SK-N-SH (cell line): ENCODE data around the gene PAF1. TPM values are rescaled to one million over a fixed set of nuclear protein-coding genes. Genes with fewer than 3 reads are reported as not detected.

Source experiments
- CTCF ChIA-PET: fragments of 300-600, 350-600 bp; formaldehyde crosslinking; extraction: SDS; loops from one replicate; lab custom pipeline; 2021; lab: Yijun Ruan, JAX
- POLR2A ChIA-PET: fragments of 350-600 bp; sonication (Branson Sonifier 250); formaldehyde crosslinking; extraction: SDS; loops from one replicate; lab custom pipeline; 2020; ENCODE audit warnings: antibody characterized with exemption, inconsistent platforms; lab: Yijun Ruan, JAX
- DNase-seq: peaks from one replicate; pipeline ENCODE4 v3.0.0; 2012
- H2AFZ ChIP-seq: fragments of 200-600 bp; sonication (generic); 2 replicates; pipeline ENCODE4 v1.8.1; 2016; ENCODE audit warnings: antibody characterized with exemption, mild to moderate bottlenecking, low read depth
- H3F3A ChIP-seq: fragments of 200-600 bp; sonication (generic); replicated peaks from 2 replicates; pipeline ENCODE3; 2016; ENCODE audit warnings: antibody characterized with exemption, mild to moderate bottlenecking; ENCODE audit not compliant: insufficient read depth
- H3K27ac ChIP-seq, 2 experiments: fragments of 200-500 bp in 1 of 2; fragments of 200-600 bp in 1 of 2; sonication (Bioruptor generic) in 1 of 2; sonication (generic), shearing (Covaris generic) in 1 of 2; 2 replicates each; pipeline versions ENCODE4 v1.5.1 to v1.6.1; 2014 to 2016; ENCODE audit warnings: low read depth in 2 of 2, inconsistent platforms in 1 of 2, low read length in 1 of 2, mild to moderate bottlenecking in 1 of 2, mixed read lengths in 1 of 2
- H3K27me3 ChIP-seq: fragments of 200-600 bp; sonication (generic), shearing (Covaris generic); 2 replicates; pipeline ENCODE4 v1.6.1; 2016; ENCODE audit warnings: mixed run types; ENCODE audit not compliant: insufficient read depth
- H3K36me3 ChIP-seq, 2 experiments: fragments of 200-500 bp in 1 of 2; fragments of 200-600 bp in 1 of 2; sonication (Bioruptor generic) in 1 of 2; sonication (generic) in 1 of 2; replicated peaks in 1 of 2; 2 replicates each; pipeline versions ENCODE3 to v1.5.1; 2014 to 2016; ENCODE audit warnings: low read length in 1 of 2, mild to moderate bottlenecking in 1 of 2; ENCODE audit not compliant: insufficient read depth in 2 of 2, control insufficient read depth in 1 of 2
- H3K4me1 ChIP-seq, 2 experiments: fragments of 200-500 bp in 1 of 2; fragments of 200-600 bp in 1 of 2; sonication (Bioruptor generic) in 1 of 2; sonication (generic), shearing (Covaris generic) in 1 of 2; 2 replicates each; pipeline versions ENCODE4 v1.5.1 to v1.6.1; 2014 to 2016; ENCODE audit warnings: low read depth in 1 of 2, low read length in 1 of 2, mixed run types in 1 of 2; ENCODE audit not compliant: insufficient read depth in 2 of 2, control insufficient read depth in 1 of 2
- H3K4me2 ChIP-seq: fragments of 200-600 bp; sonication (generic), shearing (Covaris generic); 2 replicates; pipeline ENCODE4 v1.6.1; 2017; ENCODE audit warnings: mixed run types
- H3K4me3 ChIP-seq, 2 experiments: fragments of 200-500 bp in 1 of 2; fragments of 200-600 bp in 1 of 2; sonication (Bioruptor generic) in 1 of 2; sonication (generic), shearing (Covaris generic) in 1 of 2; 2 replicates each; pipeline versions ENCODE4 v1.5.1 to v1.8.1; 2014 to 2016; ENCODE audit warnings: low read depth in 2 of 2, inconsistent platforms in 1 of 2, low read length in 1 of 2, mild to moderate bottlenecking in 1 of 2, mixed read lengths in 1 of 2, moderate library complexity in 1 of 2
- H3K79me2 ChIP-seq: fragments of 200-600 bp; sonication (generic); 2 replicates; pipeline ENCODE4 v1.8.1; 2017; ENCODE audit warnings: mild to moderate bottlenecking; ENCODE audit not compliant: insufficient read depth
- H3K9ac ChIP-seq: fragments of 200-600 bp; sonication (generic); 2 replicates; pipeline ENCODE4 v1.6.1; 2017; ENCODE audit warnings: mixed run types
- H3K9me2 ChIP-seq: fragments of 200-600 bp; sonication (generic); 2 replicates; pipeline ENCODE4 v1.6.1; 2017; ENCODE audit warnings: mixed run types
- H3K9me3 ChIP-seq: fragments of 200-600 bp; sonication (generic); 2 replicates; pipeline ENCODE4 v1.6.1; 2017; ENCODE audit warnings: mixed run types, mild to moderate bottlenecking, moderate library complexity
- H4K20me1 ChIP-seq: fragments of 200-600 bp; sonication (generic); 2 replicates; pipeline ENCODE4 v1.6.1; 2017; ENCODE audit warnings: mild to moderate bottlenecking, mixed run types; ENCODE audit not compliant: insufficient read depth
- ELF1 ChIP-seq: IDR thresholded peaks from 2 replicates; pipeline ENCODE4 v1.4.0; 2012
- EP300 ChIP-seq, 2 experiments: IDR thresholded peaks; 2 replicates each; pipeline versions ENCODE4 v1.4.0 to v1.6.1; 2012; ENCODE audit warnings: borderline replicate concordance in 1 of 2, low read depth in 1 of 2, low read length in 1 of 2
- EZH2phosphoT487 ChIP-seq: fragments of 200-600 bp; sonication (generic); IDR thresholded peaks from 2 replicates; pipeline ENCODE4 v1.6.1; 2017; ENCODE audit warnings: low read depth, mixed run types, mild to moderate bottlenecking, antibody characterized with exemption, moderate library complexity, borderline replicate concordance
- FOSL2 ChIP-seq: IDR thresholded peaks from 2 replicates; pipeline ENCODE4 v1.4.0; 2012; ENCODE audit warnings: low read depth, mild to moderate bottlenecking, moderate library complexity, borderline replicate concordance
- FOXJ3 ChIP-seq: sonication (generic); formaldehyde crosslinking; IDR thresholded peaks from 2 replicates; pipeline ENCODE4 v1.5.1; 2020; ENCODE audit warnings: mild to moderate bottlenecking, missing genetic modification reagents
- GATA2 ChIP-seq: sonication (generic); formaldehyde crosslinking; IDR thresholded peaks from 2 replicates; pipeline ENCODE4 v1.5.0; 2020; ENCODE audit warnings: mild to moderate bottlenecking, missing genetic modification reagents
- JUND ChIP-seq: IDR thresholded peaks from 2 replicates; pipeline ENCODE4 v1.4.0; 2012
- MEF2A ChIP-seq: IDR thresholded peaks from 2 replicates; pipeline ENCODE4 v1.4.0; 2012; ENCODE audit warnings: low read depth, borderline replicate concordance
- MXI1 ChIP-seq: IDR thresholded peaks from 2 replicates; pipeline ENCODE4 v1.6.1; 2012; ENCODE audit warnings: mild to moderate bottlenecking, low read depth, low read length, improper control_type of control experiment
- NFIC ChIP-seq: IDR thresholded peaks from 2 replicates; pipeline ENCODE4 v1.4.0; 2012; ENCODE audit warnings: borderline replicate concordance
- NRF1 ChIP-seq: IDR thresholded peaks from 2 replicates; pipeline ENCODE4 v1.6.1; 2012; ENCODE audit warnings: low read depth, mild to moderate bottlenecking, low read length
- POLR2AphosphoS5 ChIP-seq: IDR thresholded peaks from 2 replicates; pipeline ENCODE4 v1.6.1; 2012; ENCODE audit warnings: low read depth, low read length
- RCOR1 ChIP-seq: fragments of 150-350 bp; IDR thresholded peaks from 2 replicates; pipeline ENCODE4 v1.6.1; 2017; ENCODE audit warnings: antibody characterized with exemption, low read length
- TAF1 ChIP-seq: IDR thresholded peaks from 2 replicates; pipeline ENCODE4 v1.6.1; 2012; ENCODE audit warnings: low read depth, mild to moderate bottlenecking, low read length, moderate library complexity, borderline replicate concordance
- TCF12 ChIP-seq: IDR thresholded peaks from 2 replicates; pipeline ENCODE4 v1.4.0; 2012
- TEAD4 ChIP-seq: IDR thresholded peaks from 2 replicates; pipeline ENCODE4 v1.4.0; 2012; ENCODE audit warnings: mild to moderate bottlenecking, borderline replicate concordance; ENCODE audit not compliant: insufficient read depth
- WGBS: methylation state at CpG from one replicate; pipeline ENCODE4 v1.1.6; 2017; ENCODE audit warnings: low lambda C conversion rate; 5-methylcytosine and 5-hydroxymethylcytosine counted together
- polyA plus RNA-seq, 3 experiments: library from polyadenylated mRNA; depleted of rRNA; stranded (reverse); fragments of >200 nt; gene quantifications; 2 replicates each; pipeline ENCODE4 v1.2.3, GENCODE V29; 2012
- TF ChIP-seq, protein P1 (sequence below): IDR thresholded peaks from 2 replicates; pipeline ENCODE4 v1.4.0; 2012; ENCODE audit warnings: low read depth
- TF ChIP-seq, protein P2 (sequence below): IDR thresholded peaks from 2 replicates; pipeline ENCODE4; 2012

The PAF1 gene
- polyA plus RNA-seq, 1 of the 3 experiments (the other 2 are of a cell fraction) = 65.3 TPM

DNA sequence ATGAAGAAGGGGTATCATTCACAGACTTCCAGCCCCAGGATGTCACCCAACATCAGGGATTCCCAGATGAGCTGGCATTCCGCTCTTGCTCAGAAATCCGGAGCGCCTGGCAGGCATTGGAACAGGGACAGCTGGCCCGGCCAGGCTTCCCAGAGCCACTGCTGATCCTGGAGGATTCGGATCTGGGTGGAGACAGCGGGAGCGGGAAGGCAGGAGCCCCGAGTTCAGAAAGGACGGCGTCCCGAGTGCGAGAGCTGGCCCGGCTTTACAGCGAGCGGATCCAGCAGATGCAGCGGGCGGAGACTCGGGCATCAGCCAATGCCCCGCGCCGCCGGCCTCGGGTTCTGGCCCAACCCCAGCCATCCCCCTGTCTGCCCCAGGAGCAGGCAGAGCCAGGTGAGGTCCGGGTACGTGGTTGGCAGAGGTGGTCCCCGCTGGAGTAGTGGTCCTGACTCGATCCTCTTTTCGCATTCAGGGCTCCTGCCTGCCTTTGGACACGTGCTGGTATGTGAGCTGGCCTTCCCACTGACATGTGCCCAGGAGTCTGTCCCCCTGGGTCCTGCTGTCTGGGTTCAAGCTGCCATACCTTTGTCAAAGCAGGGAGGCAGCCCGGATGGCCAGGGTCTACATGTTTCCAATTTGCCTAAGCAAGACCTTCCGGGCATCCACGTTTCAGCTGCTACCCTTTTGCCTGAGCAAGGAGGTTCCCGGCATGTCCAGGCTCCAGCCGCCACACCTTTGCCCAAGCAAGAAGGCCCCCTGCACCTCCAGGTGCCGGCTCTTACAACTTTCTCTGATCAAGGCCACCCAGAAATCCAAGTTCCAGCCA is 32.6 kb upstream of the PAF1 start:
- Histone ChIP-seq H3K4me3 (no peak overlapping the region), H3K9me3 (no peaks in the 10 kb centered on the region), H3K27me3 (no peaks in the 10 kb centered on the region), H3K36me3 (peaks cover 18 to 25% of the 10 kb centered on the region in 2 experiments), H3K4me1 (peaks cover 3 to 5% of the 10 kb centered on the region in 2 experiments; a peak in 2 of 4 replicates), H2AFZ (no peak overlapping the region), H3F3A (peaks cover 21% of the 10 kb centered on the region), H3K9ac (no peak overlapping the region), H3K27ac (no peak overlapping the region), H3K4me2 (no peak overlapping the region), H3K9me2 (no peaks in the 10 kb centered on the region), H3K79me2 (no peaks in the 10 kb centered on the region; the same call in 1 of the 2 replicates), H4K20me1 (no peaks in the 10 kb centered on the region)
- 89% methylated on average over 32 of the region's 35 CpGs for WGBS
- ChIA-PET POLR2A (interaction anchor here (2.9 kb wide), 1 partner anchor 12 kb away, joined by 17 read pairs; the partner anchor contains the start of gene RPS16), CTCF (interaction anchor here (0.9 to 1.4 kb wide), 4 partner anchors 9 to 51 kb away, joined by 3 to 7 read pairs (median 4); partner anchors contain the start of gene PLEKHG2)
- no peak for DNase-seq
- TF ChIP-seq NRF1 (no peak), FOSL2 (no peak), EP300 (IDR thresholded peaks at IDR 0.05; ENCODE audit: borderline replicate concordance in 1 of 2, low read depth in 1 of 2, low read length in 1 of 2) (no peak), TCF12 (no peak), MXI1 (no peak), POLR2AphosphoS5 (no peak), TAF1 (no peak), ELF1 (no peak), GATA2 (no peak), TEAD4 (no peak), EZH2phosphoT487 (no peak), JUND (no peak), MEF2A (no peak), RCOR1 (no peak)
- TF ChIP-seq, protein P1, sequence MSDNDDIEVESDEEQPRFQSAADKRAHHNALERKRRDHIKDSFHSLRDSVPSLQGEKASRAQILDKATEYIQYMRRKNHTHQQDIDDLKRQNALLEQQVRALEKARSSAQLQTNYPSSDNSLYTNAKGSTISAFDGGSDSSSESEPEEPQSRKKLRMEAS = no peak
- TF ChIP-seq, protein P2, sequence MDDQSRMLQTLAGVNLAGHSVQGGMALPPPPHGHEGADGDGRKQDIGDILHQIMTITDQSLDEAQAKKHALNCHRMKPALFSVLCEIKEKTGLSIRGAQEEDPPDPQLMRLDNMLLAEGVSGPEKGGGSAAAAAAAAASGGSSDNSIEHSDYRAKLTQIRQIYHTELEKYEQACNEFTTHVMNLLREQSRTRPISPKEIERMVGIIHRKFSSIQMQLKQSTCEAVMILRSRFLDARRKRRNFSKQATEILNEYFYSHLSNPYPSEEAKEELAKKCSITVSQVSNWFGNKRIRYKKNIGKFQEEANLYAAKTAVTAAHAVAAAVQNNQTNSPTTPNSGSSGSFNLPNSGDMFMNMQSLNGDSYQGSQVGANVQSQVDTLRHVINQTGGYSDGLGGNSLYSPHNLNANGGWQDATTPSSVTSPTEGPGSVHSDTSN = no peak

GRCh38 chr19:39422020-39422419 is 31.1 kb upstream of the PAF1 start:
- Histone ChIP-seq H2AFZ (no peak overlapping the region), H3K9me2 (no peaks in the 10 kb centered on the region), H3K79me2 (peaks cover 9% of the 10 kb centered on the region; the same call in 1 of the 2 replicates), H3K4me3 (no peak overlapping the region), H3F3A (peaks cover 12% of the 10 kb centered on the region), H3K27ac (no peak overlapping the region), H4K20me1 (no peaks in the 10 kb centered on the region), H3K4me1 (no peaks in the 10 kb centered on the region), H3K9me3 (no peaks in the 10 kb centered on the region), H3K36me3 (peaks cover 18 to 27% of the 10 kb centered on the region in 2 experiments), H3K27me3 (no peaks in the 10 kb centered on the region), H3K4me2 (no peak overlapping the region), H3K9ac (no peak overlapping the region)
- CTCF ChIA-PET = no interaction called here
- DNase-seq = no peak
- POLR2A ChIA-PET = interaction anchor here (3.0 kb wide), 1 partner anchor 14 kb away, joined by 10 read pairs; the partner anchor contains the start of gene RPS16
- 94% methylated on average over 5 of the region's 5 CpGs for WGBS
- TF ChIP-seq NFIC (no peak), POLR2AphosphoS5 (no peak), TAF1 (no peak), TEAD4 (no peak), GATA2 (no peak), FOXJ3 (no peak)
